IMR-90 (cell line): ENCODE results near the gene NXPH2. TPM values are rescaled to one million over a fixed set of nuclear protein-coding genes. Genes with fewer than 3 reads are reported as not detected.

Experiments used
- ATAC-seq: fragments of 200-7000 bp; cut with Tn5 transposase; 2 replicates; pipeline ENCODE4 v1.9.1; 2020; ENCODE audit warnings: low read depth, mild to moderate bottlenecking, moderate library complexity
- BruUV-seq: library from RNA; stranded (reverse); fragments of 400-500 nt; replicated peaks from 2 replicates; lab custom pipeline; 2021; lab: Mats Ljungman, UMichigan
- CTCF ChIA-PET: fragments of 300-600 bp; formaldehyde crosslinking; extraction: SDS; loops from one replicate; lab custom pipeline; 2021; ENCODE audit warnings: antibody characterized with exemption; lab: Yijun Ruan, JAX
- POLR2A ChIA-PET: fragments of 300-600 bp; sonication (Branson Sonifier 250); formaldehyde crosslinking; loops from one replicate; lab custom pipeline; 2022; ENCODE audit warnings: antibody characterized with exemption; ENCODE audit not compliant: unreplicated experiment; lab: Charles Lee
- DNase-seq: peaks from one replicate; pipeline ENCODE4 v3.0.0; 2013
- H2AFZ ChIP-seq: replicated peaks from 2 replicates; pipeline ENCODE3; 2013; ENCODE audit warnings: low read length, mild to moderate bottlenecking; ENCODE audit not compliant: poor library complexity
- H2AK5ac ChIP-seq: 2 replicates; pipeline ENCODE4 v1.6.1; 2013; ENCODE audit warnings: low read depth, low read length, inconsistent platforms
- H2AK9ac ChIP-seq: replicated peaks from 2 replicates; pipeline ENCODE3; 2013; ENCODE audit warnings: mild to moderate bottlenecking, low read depth, low read length, moderate library complexity; ENCODE audit not compliant: poor library complexity
- H2BK120ac ChIP-seq: 2 replicates; pipeline ENCODE4 v1.6.1; 2013; ENCODE audit warnings: low read depth, low read length, inconsistent platforms
- H2BK15ac ChIP-seq: 3 replicates; pipeline ENCODE4 v1.6.1; 2013; ENCODE audit warnings: low read depth, low read length, inconsistent platforms
- H2BK20ac ChIP-seq: 2 replicates; pipeline ENCODE4 v1.6.1; 2013; ENCODE audit warnings: low read depth, mild to moderate bottlenecking, inconsistent platforms, low read length, moderate library complexity
- H2BK5ac ChIP-seq: 2 replicates; pipeline ENCODE4 v1.6.1; 2013; ENCODE audit warnings: mild to moderate bottlenecking, low read depth, low read length, inconsistent platforms; ENCODE audit not compliant: poor library complexity, severe bottlenecking
- H3K14ac ChIP-seq: replicated peaks from 2 replicates; pipeline ENCODE4 v1.6.1; 2013; ENCODE audit warnings: low read depth, low read length, inconsistent platforms
- H3K18ac ChIP-seq: 2 replicates; pipeline ENCODE4 v1.6.1; 2013; ENCODE audit warnings: low read depth, low read length, control low read depth
- H3K23ac ChIP-seq: 2 replicates; pipeline ENCODE4 v1.6.1; 2013; ENCODE audit warnings: low read depth, low read length, inconsistent platforms
- H3K27ac ChIP-seq: 2 replicates; pipeline ENCODE4 v1.5.1; 2013; ENCODE audit warnings: mild to moderate bottlenecking, control low read depth, low read length; ENCODE audit not compliant: insufficient read depth
- H3K27me3 ChIP-seq: 2 replicates; pipeline ENCODE4 v1.6.1; 2013; ENCODE audit warnings: low read length; ENCODE audit not compliant: control insufficient read depth, insufficient read depth
- H3K36me3 ChIP-seq: 2 replicates; pipeline ENCODE4 v1.6.1; 2013; ENCODE audit warnings: low read length, mixed read lengths; ENCODE audit not compliant: control insufficient read depth, insufficient read depth
- H3K4ac ChIP-seq: 2 replicates; pipeline ENCODE4 v1.6.1; 2013; ENCODE audit warnings: low read depth, low read length, inconsistent platforms
- H3K4me1 ChIP-seq: 2 replicates; pipeline ENCODE4 v1.6.1; 2013; ENCODE audit warnings: low read length, mixed read lengths; ENCODE audit not compliant: control insufficient read depth, insufficient read depth
- H3K4me2 ChIP-seq: 2 replicates; pipeline ENCODE4 v1.6.1; 2013; ENCODE audit warnings: low read depth, mild to moderate bottlenecking, control low read depth, low read length, moderate library complexity
- H3K4me3 ChIP-seq: 2 replicates; pipeline ENCODE4 v1.5.1; 2013; ENCODE audit warnings: low read depth, mild to moderate bottlenecking, control low read depth, low read length, moderate library complexity; ENCODE audit not compliant: insufficient read depth
- H3K56ac ChIP-seq: 2 replicates; pipeline ENCODE4 v1.6.1; 2013; ENCODE audit warnings: low read length, inconsistent platforms; ENCODE audit not compliant: insufficient read depth; ENCODE audit errors: extremely low read depth
- H3K79me1 ChIP-seq, 2 experiments: 2 replicates each; pipeline ENCODE4 v1.6.1; 2013; ENCODE audit warnings: low read length in 2 of 2, inconsistent platforms in 1 of 2, low read depth in 1 of 2
- H3K9ac ChIP-seq: 2 replicates; pipeline ENCODE4 v1.6.1; 2013; ENCODE audit warnings: low read depth, low read length, control low read depth
- H3K9me1 ChIP-seq: 2 replicates; pipeline ENCODE4 v1.6.1; 2013; ENCODE audit warnings: low read length, inconsistent platforms; ENCODE audit not compliant: insufficient read depth
- H3K9me3 ChIP-seq: 2 replicates; pipeline ENCODE4 v1.6.1; 2013; ENCODE audit warnings: low read length; ENCODE audit not compliant: control insufficient read depth, insufficient read depth
- H4K20me1 ChIP-seq: 2 replicates; pipeline ENCODE4 v1.6.1; 2013; ENCODE audit warnings: low read length, inconsistent platforms; ENCODE audit not compliant: insufficient read depth
- H4K5ac ChIP-seq: 2 replicates; pipeline ENCODE4 v1.6.1; 2013; ENCODE audit warnings: mild to moderate bottlenecking, low read depth, low read length, control low read depth
- H4K8ac ChIP-seq, 2 experiments: 2 replicates each; pipeline ENCODE4 v1.6.1; 2013; ENCODE audit warnings: low read depth in 2 of 2, low read length in 2 of 2, control low read depth in 1 of 2, inconsistent platforms in 1 of 2
- H4K91ac ChIP-seq: 2 replicates; pipeline ENCODE4 v1.6.1; 2013; ENCODE audit warnings: low read depth, low read length, inconsistent platforms; ENCODE audit not compliant: insufficient read depth
- CEBPB ChIP-seq: IDR thresholded peaks from 2 replicates; pipeline ENCODE4 v1.6.1; 2012; ENCODE audit warnings: low read depth, low read length, improper control_type of control experiment
- CTCF ChIP-seq: conservative IDR thresholded peaks from 2 replicates; pipeline ENCODE4 v1.5.1; 2012; ENCODE audit warnings: mild to moderate bottlenecking, low read depth, low read length, improper control_type of control experiment
- ELK1 ChIP-seq: fragments of 150-350 bp; IDR thresholded peaks from 2 replicates; pipeline ENCODE4 v1.6.1; 2016; ENCODE audit warnings: low read depth, mild to moderate bottlenecking, low read length, moderate library complexity, borderline replicate concordance
- FOS ChIP-seq: fragments of 150-350 bp; IDR thresholded peaks from 2 replicates; pipeline ENCODE4 v1.6.1; 2016; ENCODE audit warnings: low read depth, low read length
- MAFK ChIP-seq: IDR thresholded peaks from 2 replicates; pipeline ENCODE4 v1.6.1; 2012; ENCODE audit warnings: low read depth, low read length, improper control_type of control experiment
- POLR2A ChIP-seq: IDR thresholded peaks from 2 replicates; pipeline ENCODE4 v1.6.1; 2012; ENCODE audit warnings: mild to moderate bottlenecking, low read depth, low read length
- SMC3 ChIP-seq: fragments of 150-350 bp; IDR thresholded peaks from 2 replicates; pipeline ENCODE4 v1.6.1; 2016; ENCODE audit warnings: low read depth, mild to moderate bottlenecking, antibody characterized with exemption, low read length, moderate library complexity
- WGBS, 2 experiments: methylation state at CpG; one replicate each; pipeline versions ENCODE4 v1.1.5 to v1.1.7; 2013; ENCODE audit warnings: missing lambda C conversion rate in 2 of 2; ENCODE audit not compliant: insufficient read length in 1 of 2; ENCODE audit errors: extremely low coverage in 2 of 2; 5-methylcytosine and 5-hydroxymethylcytosine counted together
- dilution Hi-C: fragments of 300-500 bp; cut with HindIII; formaldehyde crosslinking; loops from one replicate; pipeline ENCODE4 v1.14.3; 2018; ENCODE audit warnings: low sequenced_read_pairs; ENCODE audit not compliant: unreplicated experiment
- in situ Hi-C: fragments of 300-500 bp; cut with MboI; formaldehyde crosslinking; loops from 3 replicates; pipeline ENCODE4 v1.14.3; 2019; ENCODE audit warnings: low sequenced_read_pairs, inconsistent platforms, mixed read lengths
- intact Hi-C: fragments of 100-400 bp; cut with micrococcal nuclease; formaldehyde crosslinking; loops from 2 replicates; pipeline ENCODE4 v1.10.0; 2022
- polyA plus RNA-seq, 3 experiments: library from polyadenylated mRNA; depleted of rRNA; stranded (reverse); fragments of >200 nt; gene quantifications; 2 replicates each; pipeline ENCODE4 v1.2.3, GENCODE V29; 2012; ENCODE audit warnings: low replicate concordance in 1 of 3
- total RNA-seq: library from RNA; depleted of rRNA; stranded (reverse); fragments of >200 nt; gene quantifications from 2 replicates; pipeline ENCODE4 v1.2.3, GENCODE V29; 2012

NXPH2 gene
- total and polyA plus RNA-seq, 2 of the 4 experiments (the other 2 are of a cell fraction), result not detected

- Histone ChIP-seq H2BK15ac (no peak overlapping the region), H3K18ac (no peak overlapping the region), H2AK9ac (no peak overlapping the region), H4K20me1 (no peaks in the 10 kb centered on the region), H3K36me3 (no peaks in the 10 kb centered on the region), H2BK120ac (no peak overlapping the region), H3K4me3 (no peak overlapping the region), H3K4ac (no peak overlapping the region), H3K9me3 (no peaks in the 10 kb centered on the region), H2AFZ (no peak overlapping the region), H3K27me3 (no peaks in the 10 kb centered on the region), H2AK5ac (no peak overlapping the region), H3K4me1 (no peaks in the 10 kb centered on the region), H3K9ac (no peak overlapping the region), H3K56ac (no peak overlapping the region), H4K8ac (no peak overlapping the region), H4K91ac (no peak overlapping the region), H3K23ac (no peak overlapping the region), H4K5ac (no peak overlapping the region), H3K9me1 (no peaks in the 10 kb centered on the region), H2BK20ac (no peak overlapping the region), H3K79me1 (no peaks in the 10 kb centered on the region), H3K4me2 (no peak overlapping the region), H2BK5ac (no peak overlapping the region), H3K27ac (no peak overlapping the region), H3K14ac (no peak overlapping the region)
- in situ Hi-C loops (no loop called here), intact Hi-C loops (no loop called here), dilution Hi-C loops (no loop called here)
- DNase-seq (no peak), ATAC-seq (no peak)
- CTCF ChIA-PET, result no interaction called here
- WGBS, 2 experiments, result 63% methylated on average over 2 of the region's 4 CpGs; no CpG with 5 or more reads in 1 of the 2 experiments
- TF ChIP-seq MAFK (no peak), POLR2A (no peak), ELK1 (no peak), CTCF (no peak), SMC3 (no peak), CEBPB (no peak), FOS (no peak)
- POLR2A ChIA-PET, result no interaction called here
- no TSS peak for BruUV-seq
Measured at GRCh38 chr2:138654146-138654545, 126.0 kb downstream of the NXPH2 start.
